Lower leg skin (tissue), 3 donors: ENCODE measurements around the gene HNRNPR.

Experiments
- CTCF ChIP-seq, 3 donors: fragments of 450-650 bp; IDR thresholded peaks; one replicate each; pipeline ENCODE4 v1.5.1; 2016; ENCODE audit warnings: antibody characterized with exemption in 3 of 3, mild to moderate bottlenecking in 3 of 3, moderate library complexity in 2 of 3
- POLR2A ChIP-seq, 2 donors: fragments of 450-650 bp; IDR thresholded peaks; one replicate each; pipeline ENCODE4 v1.6.1; 2016 to 2017; ENCODE audit warnings: antibody characterized with exemption in 2 of 2, mild to moderate bottlenecking in 1 of 2, moderate library complexity in 1 of 2

GRCh38 chr1:23384312-23385058 lies 40.4 kb upstream of the HNRNPR start:
- no peak for TF ChIP-seq POLR2A (IDR thresholded peaks at IDR 0.05)
- TF ChIP-seq CTCF (IDR thresholded peaks at IDR 0.05): no peak
